Superior temporal gyrus (tissue), 1 donor: ENCODE data around the gene NANP.
"Not testable (repeated sequence)": the region's sequence is repeated elsewhere in the genome, so short reads cannot be mapped to it uniquely, and the experiment has no call there.

ENCODE experiments used
- DNase-seq: peaks from one replicate; pipeline ENCODE4 v3.0.0-alpha.2; 2016; ENCODE audit errors: extremely low spot score

Gene NANP

GRCh38 chr20:25606094-25606695 lies 17.6 kb downstream of the NANP start:
- DNase-seq = no peak

GRCh38 chr20:25605148-25605547 lies 18.7 kb downstream of the NANP start:
- no peak for DNase-seq

GRCh38 chr20:25604611-25605010 lies 19.2 kb downstream of the NANP start:
- DNase-seq = no peak

GRCh38 chr20:25602914-25603309 lies 20.9 kb downstream of the NANP start:
- DNase-seq = not testable (repeated sequence)

GRCh38 chr20:25602191-25602913 lies 21.5 kb downstream of the NANP start:
- not testable (repeated sequence) for DNase-seq

GRCh38 chr20:25601659-25602058 lies 22.2 kb downstream of the NANP start:
- no peak for DNase-seq

GRCh38 chr20:25600632-25601031 lies 23.2 kb downstream of the NANP start:
- no peak for DNase-seq

GRCh38 chr20:25592135-25592852 lies 31.5 kb downstream of the NANP start:
- DNase-seq = no peak

GRCh38 chr20:25590778-25591177 lies 33.0 kb downstream of the NANP start:
- not testable (repeated sequence) for DNase-seq

GRCh38 chr20:25588491-25588890 lies 35.3 kb downstream of the NANP start:
- no peak for DNase-seq

GRCh38 chr20:25587536-25587935 lies 36.3 kb downstream of the NANP start:
- DNase-seq = no peak

- DNase-seq = no peak
These were observed 36.9 kb downstream of the NANP start for GRCh38 chr20:25586877-25587276.

- no peak for DNase-seq
These were observed 38.7 kb downstream of the NANP start, which contains the start of gene NINL for GRCh38 chr20:25584905-25585704. TSS of gene NINL (minus strand) at chr20:25585531. CDS start at chr20:25526587, 58,944 bp downstream.

GRCh38 chr20:25583607-25584006 lies 40.2 kb downstream of the NANP start:
- not testable (repeated sequence) for DNase-seq

GRCh38 chr20:25580711-25581110 lies 43.1 kb downstream of the NANP start:
- DNase-seq = no peak

GRCh38 chr20:25579081-25579770 lies 44.6 kb downstream of the NANP start:
- DNase-seq = no peak

- DNase-seq = no peak
These were observed 46.9 kb downstream of the NANP start for GRCh38 chr20:25576783-25577530.

- no peak for DNase-seq
These were observed 49.4 kb downstream of the NANP start for GRCh38 chr20:25574411-25574810.

- no peak for DNase-seq
These were observed 50.2 kb downstream of the NANP start for GRCh38 chr20:25573288-25574251.
